Memory B cell (primary cell): ENCODE measurements around the gene MAP4.
"Not testable (repeated sequence)": the region's sequence is repeated elsewhere in the genome, so short reads cannot be mapped to it uniquely, and the experiment has no call there.

Source experiments
- ATAC-seq: fragments of 150-1000 bp; cut with Tn5 transposase; 2 replicates; pipeline ENCODE4 v1.10.0; 2021; ENCODE audit warnings: low read depth, mild to moderate bottlenecking, moderate library complexity
- DNase-seq, 2 donors: peaks; one replicate each; pipeline ENCODE4 v3.0.0; 2022; ENCODE audit warnings: low spot score in 2 of 2
- H3K27ac Mint-ChIP-seq: one replicate; pipeline ENCODE4 v1.8.0; 2022; ENCODE audit warnings: mild to moderate bottlenecking, moderate library complexity, mixed read lengths
- H3K27me3 Mint-ChIP-seq: one replicate; pipeline ENCODE4 v1.8.0; 2022; ENCODE audit warnings: mixed read lengths
- H3K36me3 Mint-ChIP-seq: one replicate; pipeline ENCODE4 v1.8.0; 2022; ENCODE audit warnings: mild to moderate bottlenecking, mixed read lengths
- H3K4me1 Mint-ChIP-seq: one replicate; pipeline ENCODE4 v1.8.0; 2022; ENCODE audit warnings: mixed read lengths
- H3K4me3 Mint-ChIP-seq: one replicate; pipeline ENCODE4 v1.8.0; 2022; ENCODE audit warnings: mild to moderate bottlenecking, moderate library complexity, mixed read lengths
- H3K9me3 Mint-ChIP-seq: one replicate; pipeline ENCODE4 v1.8.0; 2022; ENCODE audit warnings: mixed read lengths

The MAP4 gene

GRCh38 chr3:48026951-48027908 lies 11.0 kb upstream of the MAP4 start:
- Mint-ChIP-seq H3K4me3 (no peak overlapping the region), H3K27ac (no peak overlapping the region), H3K36me3 (peaks cover 2% of the 10 kb centered on the region), H3K9me3 (no peaks in the 10 kb centered on the region), H3K27me3 (no peaks in the 10 kb centered on the region), H3K4me1 (peaks cover 8% of the 10 kb centered on the region)
- no peak for DNase-seq
- ATAC-seq: no peak

- Mint-ChIP-seq H3K27me3 (no peaks in the 10 kb centered on the region), H3K27ac (no peak overlapping the region), H3K4me3 (no peak overlapping the region), H3K4me1 (peaks cover 9% of the 10 kb centered on the region), H3K9me3 (no peaks in the 10 kb centered on the region), H3K36me3 (no peaks in the 10 kb centered on the region)
- ATAC-seq: no peak
- no peak for DNase-seq
These were observed 9.9 kb upstream of the MAP4 start for GRCh38 chr3:48026098-48026497.

GRCh38 chr3:48024401-48024800 lies 8.2 kb upstream of the MAP4 start:
- H3K27ac Mint-ChIP-seq: no peak overlapping the region
- H3K4me1 Mint-ChIP-seq: peaks cover 18% of the 10 kb centered on the region
- no peak overlapping the region for H3K4me3 Mint-ChIP-seq
- no peaks in the 10 kb centered on the region for H3K9me3 Mint-ChIP-seq
- no peaks in the 10 kb centered on the region for H3K36me3 Mint-ChIP-seq
- ATAC-seq (no peak), DNase-seq (no peak)
- no peaks in the 10 kb centered on the region for H3K27me3 Mint-ChIP-seq

- H3K27me3 Mint-ChIP-seq: no peaks in the 10 kb centered on the region
- peaks cover 21% of the 10 kb centered on the region for H3K4me1 Mint-ChIP-seq
- no peaks in the 10 kb centered on the region for H3K9me3 Mint-ChIP-seq
- DNase-seq (no peak), ATAC-seq (no peak)
- H3K27ac Mint-ChIP-seq: no peak overlapping the region
- H3K36me3 Mint-ChIP-seq: no peaks in the 10 kb centered on the region
- no peak overlapping the region for H3K4me3 Mint-ChIP-seq
These were observed 7.2 kb upstream of the MAP4 start for GRCh38 chr3:48023377-48023776.

- ATAC-seq (peak; percentile 49), DNase-seq (no peak)
- no peaks in the 10 kb centered on the region for H3K36me3 Mint-ChIP-seq
- H3K9me3 Mint-ChIP-seq: no peaks in the 10 kb centered on the region
- peaks cover 23% of the 10 kb centered on the region for H3K4me1 Mint-ChIP-seq
- no peaks in the 10 kb centered on the region for H3K27me3 Mint-ChIP-seq
- no peak overlapping the region for H3K4me3 Mint-ChIP-seq
- H3K27ac Mint-ChIP-seq: no peak overlapping the region
These were observed 6.0 kb upstream of the MAP4 start for GRCh38 chr3:48022178-48022577.

DNA sequence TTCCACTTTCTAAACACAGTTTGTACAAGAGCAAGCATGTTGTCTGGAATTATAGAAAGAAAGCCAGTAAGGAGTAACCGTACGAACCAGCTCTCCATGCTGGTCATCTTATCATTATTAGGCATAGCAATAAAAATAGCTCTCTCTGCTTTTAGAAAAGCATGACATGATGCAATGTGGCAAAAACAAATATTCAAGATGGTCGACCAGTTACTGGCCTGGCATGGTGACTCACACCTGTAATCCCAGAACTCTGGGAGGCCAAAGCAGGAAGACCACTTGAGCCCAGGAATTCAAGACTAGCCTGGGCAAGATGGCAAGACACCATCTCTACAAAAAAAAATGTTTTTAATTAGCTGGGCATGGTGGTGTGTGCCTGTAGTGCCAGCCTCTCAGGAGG lies 2.6 kb upstream of the MAP4 start:
- H3K27me3 Mint-ChIP-seq: no peaks in the 10 kb centered on the region
- H3K36me3 Mint-ChIP-seq: no peaks in the 10 kb centered on the region
- H3K4me3 Mint-ChIP-seq: no peak overlapping the region
- no peak for ATAC-seq
- H3K4me1 Mint-ChIP-seq: peaks cover 31% of the 10 kb centered on the region
- H3K27ac Mint-ChIP-seq: no peak overlapping the region
- DNase-seq: no peak
- no peaks in the 10 kb centered on the region for H3K9me3 Mint-ChIP-seq

DNA sequence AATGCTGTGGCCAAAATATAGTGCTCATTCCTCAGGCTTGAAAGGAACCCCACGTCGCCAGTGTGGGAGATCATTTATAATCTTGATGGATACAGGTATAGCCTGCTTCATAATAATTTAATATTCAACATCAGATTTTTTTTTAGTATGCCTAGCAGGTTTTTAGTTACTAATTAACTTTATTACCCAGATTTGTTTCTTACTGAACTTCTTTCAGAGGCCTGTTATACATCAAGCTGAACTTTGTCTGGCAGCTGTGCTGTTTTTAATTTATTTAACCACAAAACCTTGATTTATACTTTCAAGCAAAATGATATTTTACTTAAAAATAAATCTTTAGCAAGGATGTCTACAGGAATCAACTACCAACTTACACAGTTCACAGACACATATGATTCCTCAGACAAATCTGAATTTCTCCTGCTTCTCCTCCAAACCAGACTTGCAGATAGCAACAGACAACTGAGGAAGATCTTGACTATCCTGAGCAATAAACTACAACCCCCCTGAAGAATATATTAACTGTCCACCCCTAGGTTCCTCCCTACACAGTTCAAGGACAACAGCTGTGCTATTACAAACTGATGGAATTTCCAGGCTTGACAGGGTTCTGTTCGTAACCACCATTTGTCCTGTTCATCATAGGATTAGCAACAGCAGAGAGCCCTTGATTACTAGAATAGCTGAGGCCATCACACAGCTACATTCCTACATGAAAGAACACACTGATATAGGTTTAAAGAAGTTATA lies 610 bp downstream of the MAP4 start:
- Mint-ChIP-seq H3K27me3 (no peaks in the 10 kb centered on the region), H3K4me1 (peaks cover 36% of the 10 kb centered on the region), H3K9me3 (no peaks in the 10 kb centered on the region), H3K4me3 (no peak overlapping the region), H3K27ac (peak overlapping the region; percentile 18), H3K36me3 (peaks cover 2% of the 10 kb centered on the region)
- DNase-seq (no peak), ATAC-seq (no peak)

GRCh38 chr3:48014358-48014757 lies 1.9 kb downstream of the MAP4 start:
- Mint-ChIP-seq H3K4me1 (peaks cover 27% of the 10 kb centered on the region), H3K36me3 (peaks cover 2% of the 10 kb centered on the region), H3K27me3 (no peaks in the 10 kb centered on the region), H3K9me3 (no peaks in the 10 kb centered on the region), H3K4me3 (no peak overlapping the region), H3K27ac (no peak overlapping the region)
- no peak for ATAC-seq
- DNase-seq: no peak

- Mint-ChIP-seq H3K9me3 (no peaks in the 10 kb centered on the region), H3K36me3 (peaks cover 2% of the 10 kb centered on the region), H3K4me1 (peaks cover 24% of the 10 kb centered on the region), H3K27ac (peak overlapping the region; percentile 36), H3K4me3 (no peak overlapping the region), H3K27me3 (no peaks in the 10 kb centered on the region)
- ATAC-seq (no peak), DNase-seq (no peak)
These were observed 2.8 kb downstream of the MAP4 start for GRCh38 chr3:48013288-48013980.

- Mint-ChIP-seq H3K27me3 (no peaks in the 10 kb centered on the region), H3K27ac (no peak overlapping the region), H3K9me3 (no peaks in the 10 kb centered on the region), H3K36me3 (peaks cover 2% of the 10 kb centered on the region), H3K4me3 (no peak overlapping the region), H3K4me1 (peaks cover 26% of the 10 kb centered on the region)
- no peak for ATAC-seq
- no peak for DNase-seq
These were observed 3.6 kb downstream of the MAP4 start for GRCh38 chr3:48012659-48013058.

DNA sequence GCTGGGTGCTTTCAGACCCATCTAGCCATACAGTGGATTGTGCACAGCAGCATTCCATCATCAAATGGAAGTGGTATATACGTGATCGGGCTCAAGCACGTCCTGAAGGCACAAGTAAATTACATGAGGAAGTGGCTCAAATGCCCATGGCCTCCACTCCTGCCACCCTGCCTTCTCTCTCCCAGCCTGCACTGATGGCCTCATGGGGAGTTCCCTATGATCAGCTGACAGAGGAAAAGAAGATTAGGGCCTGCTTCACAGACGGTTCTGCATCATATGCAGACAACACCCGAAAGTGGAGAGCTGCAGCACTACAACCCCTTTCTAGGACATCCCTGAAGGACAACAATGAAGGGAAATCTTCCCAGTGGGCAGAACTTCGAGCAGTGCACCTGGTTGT lies 8.2 kb downstream of the MAP4 start:
- not testable (repeated sequence) for H3K27ac Mint-ChIP-seq
- peaks cover 10% of the 10 kb centered on the region for H3K4me1 Mint-ChIP-seq

GRCh38 chr3:48007361-48007760 lies 8.9 kb downstream of the MAP4 start:
- peaks cover 10% of the 10 kb centered on the region for H3K4me1 Mint-ChIP-seq
- not testable (repeated sequence) for H3K9me3 Mint-ChIP-seq, H3K27ac Mint-ChIP-seq, H3K27me3 Mint-ChIP-seq, H3K36me3 Mint-ChIP-seq, DNase-seq, H3K4me3 Mint-ChIP-seq, ATAC-seq

More for the DNA sequence above, 8.2 kb downstream of the MAP4 start:
- ATAC-seq, H3K27me3 Mint-ChIP-seq, H3K4me3 Mint-ChIP-seq, H3K9me3 Mint-ChIP-seq, H3K36me3 Mint-ChIP-seq, DNase-seq: not testable (repeated sequence)

DNA sequence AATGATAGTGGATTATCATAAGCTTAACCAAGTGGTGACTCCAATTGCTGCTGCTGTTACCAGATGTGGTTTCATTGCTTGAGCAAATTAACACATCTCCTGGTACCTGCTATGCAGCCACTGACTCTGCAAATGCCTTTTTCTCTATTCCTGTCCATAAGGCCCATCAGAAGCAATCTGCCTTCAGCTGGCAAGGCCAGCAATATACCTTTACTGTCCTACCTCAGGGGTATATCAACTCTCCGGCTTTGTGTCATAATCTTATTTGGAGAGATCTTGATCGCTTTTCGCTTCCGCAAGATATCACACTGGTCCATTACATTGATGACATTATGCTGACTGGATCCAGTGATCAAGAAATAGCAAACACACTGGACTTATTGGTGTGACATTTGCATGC lies 9.4 kb downstream of the MAP4 start:
- not testable (repeated sequence) for ATAC-seq, H3K27me3 Mint-ChIP-seq

DNA sequence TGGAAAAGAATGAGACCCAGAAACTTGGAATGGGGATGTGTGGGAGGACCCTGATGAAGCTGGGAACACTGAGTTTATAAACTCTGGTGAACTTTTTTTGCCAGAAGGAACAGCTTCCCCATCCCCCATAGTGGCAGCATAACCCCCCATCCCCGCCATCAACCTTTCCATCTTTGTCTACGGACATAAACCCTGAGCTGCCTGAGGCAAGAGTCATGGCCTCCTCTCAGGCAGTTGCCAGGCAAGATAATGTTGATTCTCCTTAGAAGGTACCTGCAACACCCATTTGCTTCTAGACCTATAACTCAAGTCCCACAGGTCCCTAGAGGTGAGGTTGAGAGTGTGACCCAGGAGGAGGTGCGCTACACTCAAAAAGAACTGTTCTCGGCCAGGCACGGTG lies 11.5 kb downstream of the MAP4 start:
- Mint-ChIP-seq H3K4me1 (peaks cover 6% of the 10 kb centered on the region), H3K4me3 (no peak overlapping the region), H3K27me3 (no peaks in the 10 kb centered on the region), H3K36me3 (no peaks in the 10 kb centered on the region), H3K9me3 (no peaks in the 10 kb centered on the region), H3K27ac (peak overlapping the region; percentile 65)
- no peak for ATAC-seq
- DNase-seq: no peak

More for the DNA sequence above, 9.4 kb downstream of the MAP4 start:
- not testable (repeated sequence) for H3K36me3 Mint-ChIP-seq, H3K4me3 Mint-ChIP-seq, H3K27ac Mint-ChIP-seq, H3K9me3 Mint-ChIP-seq, H3K4me1 Mint-ChIP-seq, DNase-seq
